GM19463 (cell line): ENCODE results near the gene ADGRG3.
"Not testable (repeated sequence)": the region's sequence is repeated elsewhere in the genome, so short reads cannot be mapped to it uniquely, and the experiment has no call there.

Source experiments
- ATAC-seq: cut with Tn5 transposase; IDR thresholded peaks from one replicate; pipeline ENCODE4 v1.9.1; 2021; ENCODE audit warnings: mild to moderate bottlenecking, moderate library complexity; ENCODE audit not compliant: unreplicated experiment

Gene ADGRG3

DNA sequence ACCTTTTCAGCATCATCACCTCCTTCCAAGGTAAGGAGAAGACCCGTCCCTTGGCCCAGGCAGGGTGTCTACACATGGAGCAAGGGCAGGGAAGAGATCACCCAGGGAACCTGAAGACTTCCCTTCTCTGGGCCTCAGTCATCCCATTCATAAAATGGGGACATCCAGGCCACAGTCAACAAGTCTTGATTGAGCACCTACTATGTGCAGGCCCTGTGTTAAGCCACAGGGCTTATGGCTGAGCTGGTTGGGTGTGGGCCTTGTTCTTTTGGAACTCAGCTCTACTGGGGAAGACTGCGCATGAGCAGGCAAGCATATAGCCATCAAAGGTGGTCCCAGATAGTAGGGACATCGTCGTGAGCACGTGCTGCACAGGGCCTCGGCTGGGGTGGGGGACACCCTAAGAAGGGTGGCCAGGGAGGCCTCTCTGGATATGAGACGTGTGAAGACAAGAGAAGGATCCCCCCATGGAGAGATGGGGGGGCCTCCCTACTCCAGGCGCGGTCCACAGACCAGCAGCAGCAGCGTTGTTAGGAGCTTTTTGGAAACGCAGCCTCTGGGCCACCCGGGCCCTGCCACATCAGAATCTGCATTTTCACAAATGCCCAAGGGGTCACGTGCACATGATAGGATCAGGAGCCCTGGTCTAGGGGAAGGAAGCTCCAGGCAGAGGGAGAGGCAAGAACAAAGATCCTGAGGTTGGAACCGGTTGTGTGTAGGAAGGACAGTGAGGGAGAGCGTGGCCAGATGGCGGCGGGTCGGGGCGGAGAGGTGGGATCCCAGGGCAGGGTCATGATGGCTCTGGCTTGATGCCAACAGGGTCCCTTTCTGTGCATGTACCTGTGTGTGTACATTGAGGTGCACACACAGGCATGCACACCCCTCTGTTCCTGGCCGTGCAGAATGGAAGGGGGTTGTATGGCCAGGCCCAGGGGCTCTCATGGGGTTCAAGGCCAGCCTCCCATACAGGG is 5.9 kb upstream of the ADGRG3 start:
- ATAC-seq: no peak

DNA sequence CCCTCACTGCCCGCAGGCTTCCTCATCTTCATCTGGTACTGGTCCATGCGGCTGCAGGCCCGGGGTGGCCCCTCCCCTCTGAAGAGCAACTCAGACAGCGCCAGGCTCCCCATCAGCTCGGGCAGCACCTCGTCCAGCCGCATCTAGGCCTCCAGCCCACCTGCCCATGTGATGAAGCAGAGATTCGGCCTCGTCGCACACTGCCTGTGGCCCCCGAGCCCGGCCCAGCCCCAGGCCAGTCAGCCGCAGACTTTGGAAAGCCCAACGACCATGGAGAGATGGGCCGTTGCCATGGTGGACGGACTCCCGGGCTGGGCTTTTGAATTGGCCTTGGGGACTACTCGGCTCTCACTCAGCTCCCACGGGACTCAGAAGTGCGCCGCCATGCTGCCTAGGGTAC is 4.7 kb upstream of the ADGRG3 start:
- no peak for ATAC-seq

DNA sequence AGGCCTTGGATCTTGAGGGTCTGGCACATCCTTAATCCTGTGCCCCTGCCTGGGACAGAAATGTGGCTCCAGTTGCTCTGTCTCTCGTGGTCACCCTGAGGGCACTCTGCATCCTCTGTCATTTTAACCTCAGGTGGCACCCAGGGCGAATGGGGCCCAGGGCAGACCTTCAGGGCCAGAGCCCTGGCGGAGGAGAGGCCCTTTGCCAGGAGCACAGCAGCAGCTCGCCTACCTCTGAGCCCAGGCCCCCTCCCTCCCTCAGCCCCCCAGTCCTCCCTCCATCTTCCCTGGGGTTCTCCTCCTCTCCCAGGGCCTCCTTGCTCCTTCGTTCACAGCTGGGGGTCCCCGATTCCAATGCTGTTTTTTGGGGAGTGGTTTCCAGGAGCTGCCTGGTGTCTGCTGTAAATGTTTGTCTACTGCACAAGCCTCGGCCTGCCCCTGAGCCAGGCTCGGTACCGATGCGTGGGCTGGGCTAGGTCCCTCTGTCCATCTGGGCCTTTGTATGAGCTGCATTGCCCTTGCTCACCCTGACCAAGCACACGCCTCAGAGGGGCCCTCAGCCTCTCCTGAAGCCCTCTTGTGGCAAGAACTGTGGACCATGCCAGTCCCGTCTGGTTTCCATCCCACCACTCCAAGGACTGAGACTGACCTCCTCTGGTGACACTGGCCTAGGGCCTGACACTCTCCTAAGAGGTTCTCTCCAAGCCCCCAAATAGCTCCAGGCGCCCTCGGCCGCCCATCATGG is 4.0 kb upstream of the ADGRG3 start:
- no peak for ATAC-seq

DNA sequence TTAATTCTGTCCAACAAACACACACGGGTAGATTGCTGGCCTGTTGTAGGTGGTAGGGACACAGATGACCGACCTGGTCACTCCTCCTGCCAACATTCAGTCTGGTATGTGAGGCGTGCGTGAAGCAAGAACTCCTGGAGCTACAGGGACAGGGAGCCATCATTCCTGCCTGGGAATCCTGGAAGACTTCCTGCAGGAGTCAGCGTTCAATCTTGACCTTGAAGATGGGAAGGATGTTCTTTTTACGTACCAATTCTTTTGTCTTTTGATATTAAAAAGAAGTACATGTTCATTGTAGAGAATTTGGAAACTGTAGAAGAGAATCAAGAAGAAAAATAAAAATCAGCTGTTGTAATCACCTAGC is 3.5 kb upstream of the ADGRG3 start:
- no peak for ATAC-seq

DNA sequence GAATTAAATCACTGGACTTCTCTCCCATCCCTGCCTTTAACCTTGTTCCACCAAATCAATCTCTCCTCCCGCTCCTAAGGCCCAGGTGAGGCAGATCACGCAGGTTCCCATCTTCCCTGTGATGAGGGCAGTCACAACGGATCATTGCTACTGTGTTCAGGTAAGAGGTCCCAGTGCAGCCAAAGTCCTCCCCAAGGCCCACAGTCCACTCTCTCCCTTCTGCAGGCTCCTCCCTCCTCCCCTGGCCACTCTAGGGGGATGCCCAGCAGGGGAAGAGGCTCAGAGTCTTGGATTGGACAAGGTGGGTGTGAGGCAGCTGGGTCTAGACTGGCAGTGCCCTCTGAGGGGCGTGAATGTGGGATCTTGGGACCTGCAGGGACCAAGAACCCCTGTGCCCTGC is 2.6 kb upstream of the ADGRG3 start:
- ATAC-seq: no peak

DNA sequence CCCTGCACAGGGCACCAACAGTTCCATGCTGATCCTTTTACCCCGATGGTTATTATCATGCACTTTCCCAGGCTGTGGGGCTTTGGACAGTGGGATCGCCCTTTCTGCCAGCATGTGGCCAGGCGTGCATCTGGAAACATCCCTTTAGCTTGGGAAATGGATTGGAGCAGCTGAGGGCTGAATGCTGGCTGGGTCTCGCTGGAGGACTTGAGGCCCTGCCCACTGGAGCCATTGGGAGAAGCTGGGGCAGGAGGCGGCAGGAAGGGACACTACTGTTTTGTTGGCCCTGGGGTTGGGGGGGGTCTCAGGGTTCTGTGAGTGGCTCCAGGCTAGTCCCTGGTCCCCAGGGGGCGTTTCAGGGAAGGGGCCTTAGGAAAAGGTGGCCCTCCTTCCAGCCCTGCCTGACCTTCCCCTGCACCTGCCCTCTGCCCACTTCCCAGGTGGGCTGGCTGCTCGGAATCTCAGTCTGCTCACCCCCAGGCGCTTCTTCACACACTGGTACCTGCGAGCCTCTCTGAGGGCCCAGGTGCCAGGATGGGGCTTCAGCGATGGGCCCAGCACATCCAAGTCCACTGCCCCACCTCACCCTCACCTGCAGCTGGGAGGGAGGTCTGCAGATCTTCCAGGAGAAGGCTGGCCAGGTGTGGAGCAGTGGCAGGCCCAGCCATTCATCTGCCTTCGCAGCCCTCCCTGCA is 1.6 kb upstream of the ADGRG3 start:
- no peak for ATAC-seq

DNA sequence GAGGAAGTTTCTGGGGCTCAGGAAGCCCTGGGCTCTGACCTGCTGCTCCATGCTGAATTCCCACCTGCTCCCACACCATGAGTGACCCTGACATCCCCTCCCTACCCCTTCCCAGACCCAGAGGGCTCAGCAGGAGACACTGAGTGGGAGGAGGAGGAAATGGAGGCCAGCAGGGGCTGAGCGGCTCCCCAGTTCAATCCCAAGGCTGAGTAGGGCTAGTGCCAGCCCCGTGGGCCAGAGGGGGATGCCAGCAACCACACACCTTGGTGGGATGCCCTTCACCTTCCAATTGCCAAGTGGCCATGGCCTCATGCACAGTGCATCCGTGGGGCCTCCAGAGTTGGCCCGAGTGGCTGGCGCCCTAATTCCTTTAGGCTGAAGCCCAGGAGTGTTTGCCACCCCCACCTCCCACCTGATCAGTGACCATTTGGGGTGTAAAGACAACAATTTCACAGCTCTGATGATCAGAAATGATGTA is 1.0 kb upstream of the ADGRG3 start:
- ATAC-seq: no peak

DNA sequence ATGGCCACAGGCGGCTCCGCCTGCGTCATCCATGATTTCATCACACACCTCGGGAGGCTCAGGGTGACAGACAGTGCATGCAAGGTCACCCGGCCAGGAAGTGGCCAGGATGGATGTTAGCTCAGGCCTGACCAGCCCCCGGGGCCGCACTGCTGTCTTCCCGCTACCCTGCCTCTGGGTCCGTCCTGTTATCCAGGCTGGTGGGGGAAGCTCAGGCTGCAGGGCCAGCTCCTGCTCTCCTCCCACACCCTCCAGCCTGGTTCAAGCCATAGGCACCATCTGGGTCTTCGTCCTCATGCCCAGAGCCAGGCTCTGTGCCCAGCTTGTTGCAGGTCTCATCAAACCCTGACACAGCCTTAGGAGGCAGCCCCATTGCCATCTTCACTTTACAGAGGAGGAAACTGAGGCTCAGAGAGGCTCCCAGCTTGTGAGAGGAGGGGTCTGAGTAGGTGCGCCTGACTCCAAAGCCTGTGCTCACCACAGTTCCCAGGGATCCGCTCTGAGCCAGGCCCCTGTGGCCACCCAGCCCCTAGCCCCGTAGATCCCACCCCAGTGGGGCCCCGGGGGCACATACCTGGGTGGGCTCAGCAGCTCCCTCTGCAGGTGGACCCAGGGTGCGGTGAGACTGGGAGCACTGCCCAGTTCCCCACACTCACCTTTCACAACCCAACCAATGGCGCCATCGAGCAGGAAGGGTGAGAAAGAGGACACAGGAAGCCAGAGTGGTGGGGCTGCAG is 412 bp upstream of the ADGRG3 start:
- no peak for ATAC-seq

DNA sequence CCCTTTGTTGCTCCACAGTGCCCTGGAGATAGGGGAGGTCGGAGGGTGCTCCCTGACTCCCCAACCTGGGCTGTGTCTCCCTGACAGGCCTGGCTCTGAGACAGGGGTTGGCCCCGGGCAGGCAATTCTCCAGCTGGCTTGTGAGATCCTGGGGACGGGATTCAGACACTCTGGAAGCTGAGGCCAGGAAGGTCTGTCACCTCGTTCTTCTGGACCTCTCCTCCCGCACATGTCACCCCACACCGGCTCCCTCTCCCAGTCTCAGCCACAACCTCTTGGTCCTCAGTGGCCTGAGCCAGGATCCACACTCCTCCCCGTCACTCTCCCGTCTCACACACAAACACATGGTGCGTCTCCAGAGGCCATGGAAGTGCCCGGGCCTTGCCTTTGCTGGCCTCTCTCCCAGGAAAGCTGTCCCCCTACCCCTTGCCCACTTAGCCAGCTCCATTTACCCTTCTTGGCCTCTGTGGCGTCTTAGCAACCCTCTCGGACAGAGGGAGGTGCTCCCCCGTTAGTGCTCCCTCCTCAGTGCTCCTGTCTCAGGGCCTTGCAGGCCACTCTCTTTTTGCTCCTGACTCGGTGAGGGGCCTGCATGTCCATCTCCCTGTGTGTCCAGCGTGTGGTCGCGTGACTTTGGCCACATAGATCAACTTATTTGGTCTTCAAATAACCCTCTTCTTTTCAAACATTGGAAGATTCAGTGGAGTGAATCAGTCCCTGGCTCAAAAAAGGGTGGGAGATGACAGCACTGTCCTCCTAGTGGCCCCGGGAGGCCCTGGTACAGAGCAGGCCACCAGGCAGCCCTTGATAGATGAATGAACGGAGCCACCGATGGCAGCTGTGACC is 747 bp downstream of the ADGRG3 start:
- ATAC-seq: no peak

DNA sequence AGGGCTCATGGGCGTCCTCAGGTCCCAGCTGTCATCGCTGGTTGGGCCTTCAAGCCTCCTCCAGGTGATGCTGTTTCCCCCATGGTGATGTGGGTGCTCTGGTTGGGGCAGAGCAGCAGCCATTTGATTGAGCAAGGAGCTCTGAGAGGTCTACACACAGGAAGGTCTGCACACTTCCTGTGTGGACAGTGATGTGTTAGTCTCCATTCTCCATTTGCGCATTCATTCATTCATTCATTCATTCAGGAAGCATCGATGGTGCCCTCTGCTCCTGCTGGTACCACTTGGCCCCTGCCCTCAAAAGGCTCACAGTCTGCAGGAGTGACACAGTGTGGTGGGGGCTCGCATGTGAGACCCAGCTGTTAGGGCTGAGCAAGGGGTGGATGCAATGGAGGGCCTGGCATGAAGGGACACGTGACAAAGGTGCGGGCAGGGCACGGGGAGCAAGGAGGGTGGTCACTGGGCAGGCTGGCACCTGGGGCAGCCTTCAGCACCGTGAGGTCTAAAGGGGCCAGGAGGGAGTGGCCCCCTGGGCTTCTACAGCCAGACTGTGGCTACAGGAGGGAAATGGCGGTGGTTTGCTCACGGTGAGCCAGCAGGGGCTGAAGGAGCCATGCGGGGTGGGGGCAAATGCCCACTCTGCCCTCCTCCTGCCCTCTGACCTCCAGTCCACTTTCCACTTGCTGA is 1.5 kb downstream of the ADGRG3 start:
- no peak for ATAC-seq

DNA sequence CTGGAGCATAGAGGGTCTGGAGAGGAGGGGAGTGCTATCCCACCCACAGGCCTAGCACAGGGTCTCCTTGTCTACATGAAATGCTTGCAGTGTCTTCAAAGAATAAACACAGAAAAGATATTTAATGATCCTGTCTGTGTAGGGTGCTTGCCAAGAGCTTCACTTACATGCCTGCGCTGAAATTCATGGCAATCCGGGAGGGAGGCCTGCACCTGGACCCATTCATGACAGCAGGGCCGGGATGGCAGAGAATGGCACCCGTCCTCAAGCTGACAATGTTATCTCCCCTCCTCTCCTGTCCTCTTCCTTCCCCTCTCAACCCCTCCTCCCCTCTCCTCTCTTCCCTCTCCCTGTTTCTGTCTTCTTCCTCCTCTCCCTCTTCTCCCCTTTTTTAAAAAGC is 2.1 kb downstream of the ADGRG3 start:
- no peak for ATAC-seq

DNA sequence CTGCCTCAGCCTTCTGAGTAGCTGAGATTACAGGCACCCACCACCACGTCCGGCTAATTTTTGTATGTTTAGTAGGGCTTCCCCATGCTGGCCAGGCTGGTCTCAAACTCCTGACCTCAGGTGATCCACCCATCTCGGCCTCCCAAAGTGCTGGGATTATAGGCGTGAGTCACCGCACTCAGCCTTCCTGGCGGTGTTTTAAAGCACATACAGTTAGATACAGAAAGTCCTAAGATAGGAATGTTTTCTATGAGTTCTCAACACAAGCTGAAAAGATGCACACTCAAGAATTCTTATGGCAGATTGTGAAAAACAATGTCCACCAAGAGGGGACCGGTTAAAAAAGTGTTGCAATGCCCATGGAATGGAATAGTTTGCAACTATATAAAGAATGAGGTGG is 3.3 kb downstream of the ADGRG3 start:
- ATAC-seq: not testable (repeated sequence)

DNA sequence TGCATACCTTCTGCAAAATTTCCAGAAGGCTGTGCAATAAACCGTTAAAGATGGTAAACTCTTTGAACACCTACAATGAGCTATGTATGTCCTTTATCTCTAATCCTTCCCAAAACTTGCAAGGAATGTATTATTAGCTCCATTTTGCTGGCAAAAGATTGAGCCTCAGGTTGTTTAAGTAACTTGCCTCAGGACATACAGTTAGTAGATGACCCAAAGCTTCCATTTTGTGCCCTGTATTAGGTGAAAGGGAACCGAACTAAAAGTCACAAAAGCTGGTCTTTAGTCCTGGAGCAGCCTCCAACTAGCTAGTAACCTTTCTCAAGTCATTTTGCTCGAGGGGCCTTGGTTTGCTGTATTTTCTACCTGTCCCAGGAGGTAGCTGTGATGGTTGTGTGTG is 4.3 kb downstream of the ADGRG3 start:
- ATAC-seq: no peak

DNA sequence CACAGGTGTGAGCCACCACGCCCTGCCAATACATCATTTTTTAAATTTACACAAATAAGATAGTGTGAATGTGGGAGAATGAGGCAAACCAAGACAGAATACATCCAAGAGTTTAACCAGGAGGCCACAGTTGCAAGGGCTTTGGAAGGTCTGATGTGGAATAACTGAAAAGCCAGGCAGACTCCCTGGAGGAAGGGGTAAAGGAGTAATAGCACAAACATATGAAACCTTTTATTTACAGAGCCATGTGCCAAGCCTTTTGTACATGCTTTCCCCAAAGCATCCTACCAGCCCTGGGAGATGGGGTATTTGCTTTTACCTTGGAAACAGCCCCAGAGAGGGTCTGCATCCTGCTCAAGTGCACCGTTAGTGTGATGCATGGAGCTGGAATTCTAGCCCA is 4.7 kb downstream of the ADGRG3 start:
- no peak for ATAC-seq

DNA sequence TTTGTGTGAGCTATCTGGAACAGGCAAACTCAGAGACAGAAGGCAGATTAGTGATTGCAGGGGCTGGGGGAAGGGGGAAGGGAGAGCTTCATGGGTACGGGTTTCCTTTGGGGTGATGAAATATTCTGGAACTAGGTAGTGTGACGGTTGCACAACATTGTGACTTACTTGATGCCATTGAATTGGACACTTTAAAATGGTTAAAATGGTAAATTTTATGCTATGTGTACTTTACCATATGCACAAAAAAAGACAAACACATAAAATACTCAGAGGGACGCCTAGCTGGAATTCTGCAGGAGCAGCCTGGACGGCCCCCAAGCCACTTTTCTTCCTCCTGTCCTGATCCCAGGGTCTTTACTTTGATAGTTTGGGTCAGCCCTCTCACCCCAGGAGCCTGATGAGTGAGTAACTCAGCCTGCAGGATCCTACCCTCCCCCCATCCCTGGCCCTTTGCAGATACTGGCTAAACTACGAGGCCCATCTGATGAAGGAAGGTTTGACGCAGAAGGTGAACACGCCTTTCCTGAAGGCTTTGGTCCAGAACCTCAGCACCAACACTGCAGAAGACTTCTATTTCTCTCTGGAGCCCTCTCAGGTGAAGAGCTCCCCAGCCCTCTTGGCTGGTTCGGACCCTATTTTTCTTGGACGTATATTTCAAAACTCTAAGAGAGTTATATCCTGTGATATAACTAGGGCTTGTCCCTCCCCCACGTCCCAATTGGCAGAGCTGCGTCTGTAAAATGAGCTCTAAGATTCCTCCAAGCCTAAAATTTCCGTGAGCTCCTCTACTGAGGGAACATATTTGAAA is 7.8 kb downstream of the ADGRG3 start:
- no peak for ATAC-seq

DNA sequence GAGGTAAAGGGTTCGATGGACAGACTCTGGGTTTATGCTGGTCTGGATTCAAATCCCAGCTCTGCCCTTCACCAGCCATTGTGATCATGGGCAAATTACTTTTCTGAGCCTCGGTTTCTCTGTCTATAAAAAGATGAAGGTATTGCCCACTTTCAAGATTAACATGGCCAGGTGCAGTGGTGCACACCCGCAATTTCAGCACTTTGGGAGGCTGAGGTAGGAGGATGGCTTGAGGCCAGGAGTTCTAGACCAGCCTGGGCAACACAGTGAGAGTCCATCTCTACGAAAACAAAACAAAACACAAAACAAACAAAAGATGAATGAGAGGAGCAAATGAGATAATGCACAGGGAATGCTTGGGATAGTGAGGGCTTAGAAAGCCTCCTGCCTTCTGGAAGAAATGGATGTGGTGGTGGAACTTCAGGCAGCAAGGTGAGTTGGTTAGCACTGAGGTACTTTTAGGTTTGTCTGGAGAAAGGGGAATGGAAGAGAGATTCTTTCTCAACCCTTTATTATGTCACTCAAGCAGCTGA is 8.5 kb downstream of the ADGRG3 start:
- ATAC-seq: no peak

DNA sequence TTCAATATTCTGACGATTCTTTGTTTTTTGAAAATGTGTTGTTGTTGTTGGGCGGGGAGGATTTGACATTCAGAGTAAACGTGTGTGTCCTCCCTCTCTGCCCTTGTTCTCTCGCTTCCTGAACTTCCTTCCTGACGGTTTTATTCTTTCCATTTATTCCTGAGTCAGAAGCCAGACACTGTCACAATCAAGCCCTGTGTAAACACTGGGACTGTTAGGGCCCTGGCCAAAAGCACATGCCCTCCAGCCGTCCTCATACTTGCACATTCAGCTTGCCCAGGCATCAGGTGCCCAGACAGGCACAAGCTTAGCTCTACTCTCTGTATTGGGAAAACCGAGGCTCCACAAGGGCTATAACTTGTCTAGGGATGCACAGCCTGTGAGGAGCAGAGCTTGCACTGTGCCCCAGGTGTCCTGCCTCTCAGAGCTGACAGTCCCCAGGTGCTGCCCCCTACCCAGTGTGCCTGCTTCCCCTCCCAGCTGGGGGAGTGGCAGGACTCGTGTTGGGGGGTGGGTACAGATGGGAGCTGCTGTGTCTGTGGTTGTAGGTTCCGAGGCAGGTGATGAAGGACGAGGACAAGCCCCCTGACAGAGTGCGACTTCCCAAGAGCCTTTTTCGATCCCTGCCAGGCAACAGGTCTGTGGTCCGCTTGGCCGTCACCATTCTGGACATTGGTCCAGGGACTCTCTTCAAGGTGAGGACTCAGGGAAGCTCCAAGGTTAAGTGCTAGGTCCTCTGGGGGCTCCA is 9.7 kb downstream of the ADGRG3 start:
- ATAC-seq: no peak

DNA sequence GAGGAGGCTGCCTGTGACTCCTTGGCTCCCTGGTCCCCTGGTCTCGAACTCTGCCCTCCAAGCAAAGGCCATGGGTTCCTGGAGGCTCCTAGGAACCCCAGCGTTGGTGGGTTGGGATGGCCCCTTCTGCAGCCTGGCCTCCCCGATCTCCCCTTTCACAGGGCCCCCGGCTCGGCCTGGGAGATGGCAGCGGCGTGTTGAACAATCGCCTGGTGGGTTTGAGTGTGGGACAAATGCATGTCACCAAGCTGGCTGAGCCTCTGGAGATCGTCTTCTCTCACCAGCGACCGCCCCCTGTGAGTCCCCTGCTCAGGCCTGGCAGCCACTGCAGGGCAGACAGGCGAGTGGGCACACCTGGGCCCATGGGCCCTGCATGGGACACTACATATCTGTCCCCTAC is 10.9 kb downstream of the ADGRG3 start:
- ATAC-seq: no peak
